GM21786 (cell line): ENCODE data around the gene GPAM.
"Not testable (repeated sequence)": the region's sequence is repeated elsewhere in the genome, so short reads cannot be mapped to it uniquely, and the experiment has no call there.

Experiments used
- ATAC-seq: cut with Tn5 transposase; IDR thresholded peaks from one replicate; pipeline ENCODE4 v1.9.1; 2021; ENCODE audit not compliant: unreplicated experiment

The GPAM gene

DNA sequence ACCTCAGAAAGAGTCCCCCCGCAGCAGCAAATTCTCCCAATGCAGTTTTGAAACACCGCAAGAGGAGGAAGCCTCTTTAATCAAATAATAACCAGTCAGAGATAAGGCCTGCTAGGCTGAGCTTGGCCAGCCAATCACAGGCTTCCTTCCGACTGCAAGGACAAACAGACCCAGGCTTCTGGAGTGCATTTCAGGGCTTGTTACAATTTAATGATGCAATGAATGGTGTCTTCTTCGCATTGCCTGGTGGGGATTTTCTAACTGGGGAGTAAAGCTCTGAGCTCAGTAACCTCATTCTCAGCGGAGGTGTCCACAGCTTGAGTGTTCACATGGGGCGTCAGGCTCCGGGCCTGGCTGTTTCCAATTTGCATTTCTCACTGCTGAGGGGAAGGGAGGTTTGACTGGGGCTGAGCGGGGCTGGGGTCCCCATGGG lies 31.8 kb upstream of the GPAM start:
- ATAC-seq, result peak; percentile 41

- no peak for ATAC-seq
Observed at GRCh38 chr10:112214298-112214926, 30.8 kb upstream of the GPAM start.

- ATAC-seq, result no peak
Observed at GRCh38 chr10:112213836-112214235, 30.3 kb upstream of the GPAM start.

DNA sequence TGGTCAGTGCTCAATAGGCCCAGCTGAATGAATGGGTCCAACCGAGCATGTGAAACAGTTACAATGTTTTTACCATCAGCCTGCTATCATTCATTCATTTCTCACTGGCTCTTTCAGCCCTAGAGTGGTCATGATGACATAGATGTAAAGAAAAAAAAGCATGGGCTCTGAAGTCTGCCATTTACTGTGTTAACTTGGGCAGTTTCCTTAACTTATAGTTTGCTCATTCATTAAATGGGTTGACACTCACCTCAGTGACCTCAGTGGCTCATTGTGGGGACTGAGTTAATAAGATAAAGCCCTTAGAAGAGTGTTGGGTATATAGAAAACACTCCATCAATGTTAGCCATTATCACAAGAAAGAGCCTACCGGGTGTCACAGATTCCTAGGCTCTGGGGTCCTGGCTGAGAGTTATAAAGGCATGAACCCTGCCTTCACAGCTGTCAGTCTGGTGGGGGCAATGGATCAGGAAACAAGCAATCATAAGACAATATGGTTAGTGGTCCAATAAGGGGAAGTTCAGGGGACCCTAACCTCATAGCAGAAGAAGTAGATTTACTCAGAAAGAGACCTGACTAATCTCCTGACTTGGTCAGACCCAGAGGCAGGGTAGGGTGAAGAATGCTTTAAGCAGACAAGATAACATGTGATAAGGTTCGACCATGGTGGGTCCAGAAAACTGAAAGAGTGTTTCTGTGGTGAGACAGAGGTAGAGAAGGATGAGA lies 29.7 kb upstream of the GPAM start:
- peak; percentile 33 for ATAC-seq

GRCh38 chr10:112210666-112211065 lies 27.1 kb upstream of the GPAM start:
- no peak for ATAC-seq

GRCh38 chr10:112209684-112210131 lies 26.1 kb upstream of the GPAM start:
- ATAC-seq, result no peak

DNA sequence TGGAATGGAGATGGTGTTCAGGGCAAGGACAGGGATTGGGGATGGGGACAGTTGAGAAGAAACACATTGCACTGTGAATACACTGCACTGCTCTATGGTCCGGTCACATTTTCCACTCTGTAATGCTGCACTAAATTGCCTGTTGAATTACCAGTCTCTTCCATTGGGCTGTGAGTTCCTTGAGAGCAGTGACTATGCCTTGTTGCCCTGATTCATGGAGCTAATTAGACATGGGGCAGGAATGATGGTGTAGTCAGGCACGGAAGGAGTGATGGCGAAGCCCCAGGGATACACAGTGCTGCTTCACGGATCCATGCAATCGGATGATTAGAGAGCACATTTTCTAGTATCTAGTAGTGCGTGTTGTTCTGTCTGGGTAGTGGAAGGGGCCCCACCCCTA lies 25.4 kb upstream of the GPAM start:
- no peak for ATAC-seq

DNA sequence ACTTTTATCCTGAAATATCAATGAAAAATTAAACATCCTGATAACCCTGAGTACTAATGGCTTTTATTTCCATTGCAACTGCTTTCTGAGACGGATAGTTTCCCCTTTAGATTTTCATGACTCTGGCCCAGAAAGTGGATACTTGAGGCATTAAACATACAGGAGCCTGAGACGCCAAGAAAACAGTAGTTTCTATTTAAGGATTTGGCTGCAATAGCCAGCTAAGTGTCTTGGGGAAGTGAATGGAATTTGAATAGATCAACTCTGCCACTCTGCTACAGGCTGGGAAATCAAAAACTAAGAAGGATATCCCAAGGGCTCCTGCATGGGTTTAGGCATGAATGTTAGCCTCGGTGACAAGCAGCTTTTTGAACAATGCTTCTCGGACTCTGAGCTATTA lies 24.7 kb upstream of the GPAM start:
- no peak for ATAC-seq

GRCh38 chr10:112203328-112204076 lies 19.9 kb upstream of the GPAM start:
- peak; percentile 73 for ATAC-seq

GRCh38 chr10:112202561-112203241 lies 19.1 kb upstream of the GPAM start:
- peak; percentile 79 for ATAC-seq

GRCh38 chr10:112202076-112202475 lies 18.5 kb upstream of the GPAM start:
- ATAC-seq, result no peak

DNA sequence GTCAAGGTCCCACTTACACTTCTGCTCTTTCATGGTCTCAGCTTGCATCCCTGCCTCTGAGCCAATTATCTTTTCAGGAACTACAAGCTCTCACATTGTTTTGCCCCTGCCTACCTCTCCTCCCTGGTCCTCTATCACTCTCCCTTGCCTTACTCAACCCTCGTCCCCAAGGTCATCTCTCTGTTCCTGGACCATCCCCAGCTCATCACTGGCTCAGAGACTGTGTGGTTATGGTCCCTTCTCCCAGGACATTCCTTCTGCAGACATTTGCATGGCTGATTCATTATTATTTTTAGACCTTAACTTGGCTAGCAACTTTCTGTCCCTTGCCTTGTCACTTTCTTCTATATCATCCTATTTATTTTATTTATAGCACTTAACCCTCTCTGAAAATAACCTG lies 17.8 kb upstream of the GPAM start:
- no peak for ATAC-seq

DNA sequence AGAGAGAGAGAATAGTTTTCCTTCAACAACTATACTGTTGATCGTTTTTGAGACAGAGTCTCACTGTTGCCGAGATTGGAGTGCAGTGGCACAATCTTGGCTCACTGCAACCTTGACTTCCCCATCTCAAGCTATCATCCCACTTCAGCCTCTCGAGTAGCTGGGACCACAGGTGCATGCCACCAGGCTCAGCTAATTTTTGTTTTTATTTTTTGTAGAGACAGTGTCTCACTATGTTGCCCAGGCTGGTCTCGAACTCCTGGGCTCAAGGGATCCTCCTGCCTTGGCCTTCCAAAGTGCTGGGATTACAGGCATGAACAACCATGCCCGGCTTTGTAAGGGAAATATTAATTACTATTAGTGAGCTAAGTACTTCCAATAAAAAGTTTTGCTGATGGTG lies 16.7 kb upstream of the GPAM start:
- ATAC-seq, result not testable (repeated sequence)

GRCh38 chr10:112197662-112198061 lies 14.1 kb upstream of the GPAM start:
- not testable (repeated sequence) for ATAC-seq

DNA sequence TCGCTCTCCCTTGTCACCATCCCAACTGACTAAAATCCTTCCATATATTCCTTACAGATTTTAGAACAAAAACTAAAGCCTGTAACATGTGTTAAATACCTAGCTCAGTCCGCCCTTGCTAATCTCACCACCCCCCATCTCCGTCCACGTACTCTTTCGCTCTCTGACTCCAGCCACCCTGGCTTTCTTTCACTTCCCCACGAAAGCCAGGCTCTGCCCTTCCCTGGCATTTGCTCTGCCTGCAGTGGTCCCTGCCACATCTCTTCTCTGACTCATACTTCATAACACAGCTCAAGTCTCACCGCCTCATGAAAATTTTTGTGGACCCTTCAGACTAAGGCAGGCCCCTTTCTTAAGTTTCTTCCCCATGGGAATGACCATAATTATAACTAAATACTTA lies 11.7 kb upstream of the GPAM start:
- no peak for ATAC-seq

DNA sequence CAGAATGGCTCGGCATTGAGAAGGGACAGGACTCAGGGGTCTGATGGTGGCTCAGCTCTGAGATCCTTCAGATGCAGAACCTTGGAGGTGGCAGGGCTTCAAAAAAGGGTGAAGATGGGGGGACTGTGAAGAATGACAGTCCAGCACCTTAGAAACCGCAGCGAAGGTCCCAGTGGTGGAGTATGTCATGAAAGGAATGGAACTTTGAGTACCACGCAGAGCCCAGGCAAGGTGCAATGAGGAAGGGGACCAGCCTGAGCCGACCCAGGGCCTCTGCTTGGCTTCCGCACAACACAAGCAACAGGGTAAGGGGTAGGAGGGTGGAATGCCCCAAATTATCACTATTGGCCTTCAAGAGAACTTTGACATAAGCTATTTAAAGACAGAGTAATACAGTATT lies 8.2 kb upstream of the GPAM start:
- no peak for ATAC-seq

GRCh38 chr10:112191041-112191590 lies 7.6 kb upstream of the GPAM start:
- ATAC-seq, result no peak

DNA sequence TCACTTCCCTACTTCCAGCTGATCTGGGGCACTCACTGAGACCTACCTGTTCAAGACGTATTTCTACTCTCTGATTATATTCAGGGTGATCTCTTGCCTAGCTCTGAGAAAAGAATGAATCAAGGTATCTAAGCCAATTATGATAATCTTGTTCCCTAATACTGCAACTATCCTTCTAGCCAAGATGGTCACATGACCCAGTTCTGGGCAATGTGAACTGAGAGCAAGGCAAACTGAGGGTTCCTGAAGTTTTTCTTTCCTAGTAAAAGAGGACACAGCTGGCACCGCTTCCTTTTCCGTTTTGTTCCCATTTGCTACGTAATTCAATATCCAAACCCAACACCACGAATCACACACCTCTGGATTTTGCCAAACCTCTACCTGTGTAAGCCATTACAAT lies 5.9 kb upstream of the GPAM start:
- no peak for ATAC-seq

GRCh38 chr10:112187527-112187926 lies 4.0 kb upstream of the GPAM start:
- ATAC-seq, result no peak

GRCh38 chr10:112185959-112186358 lies 2.4 kb upstream of the GPAM start:
- ATAC-seq, result no peak

- ATAC-seq, result no peak
Observed at GRCh38 chr10:112184379-112184778, 814 bp upstream of the GPAM start.
